ENCODE results near the gene THRB.

THRB gene

DNA sequence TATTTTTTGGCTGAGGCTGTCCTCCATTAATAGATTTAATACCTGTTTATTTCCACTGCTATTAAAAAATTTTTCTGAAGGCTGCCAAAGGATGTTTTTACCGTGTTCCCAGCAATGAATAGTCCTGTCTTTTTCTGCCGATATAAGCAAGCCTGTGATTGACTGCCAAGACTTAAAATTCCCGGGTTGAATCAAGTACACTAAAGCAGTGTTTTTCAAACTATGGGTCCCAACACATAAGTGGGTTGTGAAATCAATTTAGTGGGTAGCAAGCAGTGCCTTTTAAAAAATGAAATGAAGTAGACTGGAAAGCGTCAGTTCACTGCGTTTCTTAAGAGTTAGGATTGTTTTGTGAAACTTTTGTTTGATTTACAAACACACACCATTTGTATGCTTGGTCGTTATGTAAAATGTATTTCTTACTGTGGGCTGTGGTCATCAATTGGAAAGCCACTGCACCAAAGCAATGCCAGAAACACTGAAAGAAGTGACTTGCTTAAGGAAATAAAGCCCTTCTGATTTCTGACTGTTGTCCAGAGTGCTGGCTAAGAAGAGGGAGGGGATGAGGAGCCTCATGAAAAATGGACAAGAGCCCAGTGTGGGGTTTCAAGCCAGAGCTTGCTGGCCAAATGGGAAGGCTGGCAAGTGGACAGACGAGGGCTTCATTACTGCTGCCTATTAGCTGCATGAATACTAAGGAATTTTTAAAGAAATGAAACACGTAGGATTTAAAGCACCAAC is 206.0 kb downstream of the THRB start:
- Histone ChIP-seq H2BK5ac (ENCODE audit: low read length) (no peak overlapping the region), H3K79me1 (ENCODE audit: low read length) (no peaks in the 10 kb centered on the region), H3K4me2 (ENCODE audit: low read length) (no peak overlapping the region), H2BK15ac (replicated peaks; ENCODE audit: low read depth) (no peak overlapping the region), H3K4ac (ENCODE audit: low read depth, low read length) (no peak overlapping the region), H3K18ac (ENCODE audit: low read length) (no peak overlapping the region), H3K27me3 (ENCODE audit: insufficient read depth, low read length, poor library complexity) (no peaks in the 10 kb centered on the region), H3K27ac (ENCODE audit: low read depth, low read length) (no peak overlapping the region), H3K23ac (ENCODE audit: low read length) (no peak overlapping the region), H4K5ac (ENCODE audit: low read length) (no peak overlapping the region), H3K36me3 (ENCODE audit: control insufficient read depth, insufficient read depth, low read length) (no peaks in the 10 kb centered on the region), H2BK120ac (ENCODE audit: low read depth, low read length) (no peak overlapping the region), H2AK5ac (ENCODE audit: low read length) (no peak overlapping the region), H3K9ac (ENCODE audit: low read length) (no peak overlapping the region), H4K8ac (ENCODE audit: low read depth, low read length) (no peak overlapping the region), H3K79me2 (ENCODE audit: control insufficient read depth, insufficient read depth, low read length) (no peaks in the 10 kb centered on the region), H3K4me1 (ENCODE audit: control insufficient read depth, low read depth, low read length) (no peaks in the 10 kb centered on the region), H3K56ac (ENCODE audit: low read length) (no peak overlapping the region), H3K4me3 (ENCODE audit: low read length) (no peak overlapping the region)
- DNase-seq, result no peak
- no CpG with 5 or more reads among the region's 8 CpGs for WGBS (ENCODE audit: extremely low coverage, insufficient coverage, low lambda C conversion rate)

- no peak overlapping the region for H2AK5ac ChIP-seq (ENCODE audit: low read length)
- no peak overlapping the region for H3K4ac ChIP-seq (ENCODE audit: low read depth, low read length)
- H2BK15ac ChIP-seq (replicated peaks; ENCODE audit: low read depth), result no peak overlapping the region
- no peaks in the 10 kb centered on the region for H3K79me1 ChIP-seq (ENCODE audit: low read length)
- H3K4me1 ChIP-seq (ENCODE audit: control insufficient read depth, low read depth, low read length), result no peaks in the 10 kb centered on the region
- no peak overlapping the region for H3K27ac ChIP-seq (ENCODE audit: low read depth, low read length)
- no peaks in the 10 kb centered on the region for H3K27me3 ChIP-seq (ENCODE audit: insufficient read depth, low read length, poor library complexity)
- no peak overlapping the region for H2BK5ac ChIP-seq (ENCODE audit: low read length)
- no CpG with 5 or more reads among the region's 3 CpGs for WGBS (ENCODE audit: extremely low coverage, insufficient coverage, low lambda C conversion rate)
- H4K8ac ChIP-seq (ENCODE audit: low read depth, low read length), result no peak overlapping the region
- no peak overlapping the region for H3K23ac ChIP-seq (ENCODE audit: low read length)
- H3K18ac ChIP-seq (ENCODE audit: low read length), result no peak overlapping the region
- no peak overlapping the region for H3K4me3 ChIP-seq (ENCODE audit: low read length)
- no peak overlapping the region for H3K4me2 ChIP-seq (ENCODE audit: low read length)
- H3K36me3 ChIP-seq (ENCODE audit: control insufficient read depth, insufficient read depth, low read length), result no peaks in the 10 kb centered on the region
- no peak overlapping the region for H2BK120ac ChIP-seq (ENCODE audit: low read depth, low read length)
- no peaks in the 10 kb centered on the region for H3K79me2 ChIP-seq (ENCODE audit: control insufficient read depth, insufficient read depth, low read length)
- H3K9ac ChIP-seq (ENCODE audit: low read length), result no peak overlapping the region
- H4K5ac ChIP-seq (ENCODE audit: low read length), result no peak overlapping the region
- no peak overlapping the region for H3K56ac ChIP-seq (ENCODE audit: low read length)
- no peak for DNase-seq
Measured at GRCh38 chr3:24287755-24288450, 206.7 kb downstream of the THRB start.

DNA sequence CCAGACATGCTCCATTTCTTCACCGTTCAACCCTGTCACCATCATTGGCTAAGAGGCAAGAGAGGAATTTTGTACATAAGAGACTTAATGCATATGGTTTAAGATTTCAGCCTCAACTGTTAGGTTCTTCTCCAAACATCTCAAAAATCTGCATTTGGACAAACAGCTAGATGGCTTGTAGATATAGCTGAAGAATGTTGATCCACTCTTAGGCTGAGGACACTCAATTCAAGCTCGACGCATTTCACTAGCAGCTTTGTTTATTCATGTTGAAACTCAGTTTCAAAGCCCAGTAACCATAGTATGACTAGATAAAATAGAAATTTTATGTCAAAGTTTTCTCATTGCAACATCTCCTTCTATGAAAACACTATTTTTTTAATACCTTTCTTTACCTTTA is 208.2 kb downstream of the THRB start:
- no peak overlapping the region for H4K8ac ChIP-seq (ENCODE audit: low read depth, low read length)
- WGBS (ENCODE audit: extremely low coverage, insufficient coverage, low lambda C conversion rate), result no CpG with 5 or more reads among the region's 3 CpGs
- no peaks in the 10 kb centered on the region for H3K79me2 ChIP-seq (ENCODE audit: control insufficient read depth, insufficient read depth, low read length)
- no peak overlapping the region for H2BK15ac ChIP-seq (replicated peaks; ENCODE audit: low read depth)
- H3K23ac ChIP-seq (ENCODE audit: low read length), result no peak overlapping the region
- no peaks in the 10 kb centered on the region for H3K27me3 ChIP-seq (ENCODE audit: insufficient read depth, low read length, poor library complexity)
- no peak overlapping the region for H3K18ac ChIP-seq (ENCODE audit: low read length)
- no peak overlapping the region for H3K9ac ChIP-seq (ENCODE audit: low read length)
- H3K4ac ChIP-seq (ENCODE audit: low read depth, low read length), result no peak overlapping the region
- no peak overlapping the region for H2AK5ac ChIP-seq (ENCODE audit: low read length)
- H2BK120ac ChIP-seq (ENCODE audit: low read depth, low read length), result no peak overlapping the region
- H3K36me3 ChIP-seq (ENCODE audit: control insufficient read depth, insufficient read depth, low read length), result no peaks in the 10 kb centered on the region
- no peaks in the 10 kb centered on the region for H3K79me1 ChIP-seq (ENCODE audit: low read length)
- no peak overlapping the region for H3K27ac ChIP-seq (ENCODE audit: low read depth, low read length)
- H3K4me3 ChIP-seq (ENCODE audit: low read length), result no peak overlapping the region
- no peaks in the 10 kb centered on the region for H3K4me1 ChIP-seq (ENCODE audit: control insufficient read depth, low read depth, low read length)
- no peak overlapping the region for H3K56ac ChIP-seq (ENCODE audit: low read length)
- no peak overlapping the region for H4K5ac ChIP-seq (ENCODE audit: low read length)
- H2BK5ac ChIP-seq (ENCODE audit: low read length), result no peak overlapping the region
- no peak for DNase-seq
- no peak overlapping the region for H3K4me2 ChIP-seq (ENCODE audit: low read length)

DNA sequence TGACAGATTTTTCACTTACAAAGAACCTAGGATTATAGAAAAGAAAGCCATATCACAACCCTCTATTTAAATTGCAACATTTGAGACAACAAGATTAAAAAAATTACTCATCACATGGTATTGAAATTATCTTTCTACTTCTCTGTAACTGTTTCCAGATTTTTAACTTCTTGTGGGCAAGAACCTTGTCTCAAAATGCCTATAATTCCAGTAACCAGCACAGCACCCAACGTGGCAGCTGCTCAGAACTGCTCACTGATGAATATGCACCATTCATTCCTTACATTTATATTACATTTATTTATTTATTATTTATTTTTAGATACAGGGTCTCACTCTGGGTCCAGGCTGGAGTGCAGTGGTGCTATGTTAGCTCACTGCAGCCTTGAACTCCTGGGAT is 216.1 kb downstream of the THRB start:
- Histone ChIP-seq H3K4me3 (ENCODE audit: low read length) (no peak overlapping the region), H2BK5ac (ENCODE audit: low read length) (no peak overlapping the region), H3K4me2 (ENCODE audit: low read length) (no peak overlapping the region), H3K36me3 (ENCODE audit: control insufficient read depth, insufficient read depth, low read length) (no peaks in the 10 kb centered on the region), H3K4ac (ENCODE audit: low read depth, low read length) (no peak overlapping the region), H3K27me3 (ENCODE audit: insufficient read depth, low read length, poor library complexity) (no peaks in the 10 kb centered on the region), H3K79me1 (ENCODE audit: low read length) (no peaks in the 10 kb centered on the region), H4K5ac (ENCODE audit: low read length) (no peak overlapping the region), H3K79me2 (ENCODE audit: control insufficient read depth, insufficient read depth, low read length) (no peaks in the 10 kb centered on the region), H4K8ac (ENCODE audit: low read depth, low read length) (no peak overlapping the region), H2AK5ac (ENCODE audit: low read length) (no peak overlapping the region), H2BK120ac (ENCODE audit: low read depth, low read length) (no peak overlapping the region), H3K4me1 (ENCODE audit: control insufficient read depth, low read depth, low read length) (no peaks in the 10 kb centered on the region), H3K27ac (ENCODE audit: low read depth, low read length) (no peak overlapping the region), H3K56ac (ENCODE audit: low read length) (no peak overlapping the region), H3K9ac (ENCODE audit: low read length) (no peak overlapping the region), H2BK15ac (replicated peaks; ENCODE audit: low read depth) (no peak overlapping the region), H3K18ac (ENCODE audit: low read length) (no peak overlapping the region), H3K23ac (ENCODE audit: low read length) (no peak overlapping the region)
- no CpG with 5 or more reads among the region's 1 CpG for WGBS (ENCODE audit: extremely low coverage, insufficient coverage, low lambda C conversion rate)
- no peak for DNase-seq

- H3K18ac ChIP-seq (ENCODE audit: low read length), result no peak overlapping the region
- H3K79me2 ChIP-seq (ENCODE audit: control insufficient read depth, insufficient read depth, low read length), result no peaks in the 10 kb centered on the region
- no peak overlapping the region for H2AK5ac ChIP-seq (ENCODE audit: low read length)
- no peaks in the 10 kb centered on the region for H3K36me3 ChIP-seq (ENCODE audit: control insufficient read depth, insufficient read depth, low read length)
- H2BK15ac ChIP-seq (replicated peaks; ENCODE audit: low read depth), result no peak overlapping the region
- DNase-seq, result no peak
- H3K23ac ChIP-seq (ENCODE audit: low read length), result no peak overlapping the region
- no peak overlapping the region for H3K4ac ChIP-seq (ENCODE audit: low read depth, low read length)
- no peak overlapping the region for H4K8ac ChIP-seq (ENCODE audit: low read depth, low read length)
- no peak overlapping the region for H3K4me2 ChIP-seq (ENCODE audit: low read length)
- no peak overlapping the region for H2BK5ac ChIP-seq (ENCODE audit: low read length)
- no peak overlapping the region for H3K9ac ChIP-seq (ENCODE audit: low read length)
- no peaks in the 10 kb centered on the region for H3K79me1 ChIP-seq (ENCODE audit: low read length)
- no CpG with 5 or more reads among the region's 2 CpGs for WGBS (ENCODE audit: extremely low coverage, insufficient coverage, low lambda C conversion rate)
- no peak overlapping the region for H2BK120ac ChIP-seq (ENCODE audit: low read depth, low read length)
- no peak overlapping the region for H3K56ac ChIP-seq (ENCODE audit: low read length)
- no peak overlapping the region for H3K27ac ChIP-seq (ENCODE audit: low read depth, low read length)
- H3K27me3 ChIP-seq (ENCODE audit: insufficient read depth, low read length, poor library complexity), result no peaks in the 10 kb centered on the region
- H3K4me3 ChIP-seq (ENCODE audit: low read length), result no peak overlapping the region
- no peak overlapping the region for H4K5ac ChIP-seq (ENCODE audit: low read length)
- H3K4me1 ChIP-seq (ENCODE audit: control insufficient read depth, low read depth, low read length), result no peaks in the 10 kb centered on the region
Measured at GRCh38 chr3:24273491-24273890, 221.2 kb downstream of the THRB start.
